ENCODE measurements around the gene RARB. TPM values are rescaled to one million over a fixed set of nuclear protein-coding genes. Genes with fewer than 3 reads are reported as not detected.

The RARB gene
- total and polyA plus RNA-seq, 2 donors (not counting 1 experiment from before 2014, with no cell fraction given), result 9.4 to 13.3 TPM

DNA sequence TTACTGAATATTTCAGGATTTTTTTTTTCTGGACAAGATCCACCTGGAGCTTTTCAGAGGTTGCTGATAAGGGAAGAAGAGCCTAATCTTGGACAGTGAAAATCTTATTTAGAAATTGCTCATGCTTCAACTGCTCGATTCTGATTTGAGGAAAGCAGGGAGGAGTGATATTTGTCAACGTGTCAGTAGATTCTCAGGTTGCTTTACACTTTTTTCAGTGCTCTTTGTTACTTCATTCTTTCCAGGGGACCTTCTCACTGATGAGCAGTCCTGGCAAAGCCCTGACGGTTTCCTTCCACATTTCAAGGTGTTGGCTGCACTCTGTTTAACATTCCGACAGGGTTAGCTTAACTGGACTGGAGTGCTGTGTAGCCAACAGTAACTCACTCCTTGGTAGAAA, 24.1 kb upstream of the RARB start:
- Histone ChIP-seq H3K27ac (ENCODE audit: insufficient read depth, low read length) (no peak overlapping the region), H3K36me3 (ENCODE audit: control insufficient read depth, insufficient read depth, low read length) (no peaks in the 10 kb centered on the region), H3K79me2 (ENCODE audit: control insufficient read depth, insufficient read depth, low read length) (no peaks in the 10 kb centered on the region), H3K9ac (ENCODE audit: insufficient read depth, low read length) (no peak overlapping the region), H3K9me3 (ENCODE audit: control insufficient read depth, insufficient read depth, low read depth, low read length) (no peaks in the 10 kb centered on the region), H4K20me1 (ENCODE audit: control insufficient read depth, extremely low read depth, insufficient read depth, low read length) (no peaks in the 10 kb centered on the region), H3K4me1 (ENCODE audit: control insufficient read depth, extremely low read depth, insufficient read depth, low read length) (no peaks in the 10 kb centered on the region), H3K27me3 (ENCODE audit: control insufficient read depth, insufficient read depth, low read length) (no peaks in the 10 kb centered on the region), H2AFZ (ENCODE audit: low read length) (no peak overlapping the region), H3K4me2 (ENCODE audit: extremely low read depth, insufficient read depth, low read length) (no peak overlapping the region), H3K4me3 (replicated peaks in 1 of 4; ENCODE audit: control extremely low read depth in 1 of 4, insufficient read depth in 1 of 4, low read depth in 3 of 4, low read length in 4 of 4) (no peak overlapping the region)
- DNase-seq (ENCODE audit: low read depth in 2 of 2), result no peak
- no peak for TF ChIP-seq EZH2 (IDR thresholded peaks at IDR 0.05; ENCODE audit: low read length, missing control alignments)
- TF ChIP-seq, protein P1, sequence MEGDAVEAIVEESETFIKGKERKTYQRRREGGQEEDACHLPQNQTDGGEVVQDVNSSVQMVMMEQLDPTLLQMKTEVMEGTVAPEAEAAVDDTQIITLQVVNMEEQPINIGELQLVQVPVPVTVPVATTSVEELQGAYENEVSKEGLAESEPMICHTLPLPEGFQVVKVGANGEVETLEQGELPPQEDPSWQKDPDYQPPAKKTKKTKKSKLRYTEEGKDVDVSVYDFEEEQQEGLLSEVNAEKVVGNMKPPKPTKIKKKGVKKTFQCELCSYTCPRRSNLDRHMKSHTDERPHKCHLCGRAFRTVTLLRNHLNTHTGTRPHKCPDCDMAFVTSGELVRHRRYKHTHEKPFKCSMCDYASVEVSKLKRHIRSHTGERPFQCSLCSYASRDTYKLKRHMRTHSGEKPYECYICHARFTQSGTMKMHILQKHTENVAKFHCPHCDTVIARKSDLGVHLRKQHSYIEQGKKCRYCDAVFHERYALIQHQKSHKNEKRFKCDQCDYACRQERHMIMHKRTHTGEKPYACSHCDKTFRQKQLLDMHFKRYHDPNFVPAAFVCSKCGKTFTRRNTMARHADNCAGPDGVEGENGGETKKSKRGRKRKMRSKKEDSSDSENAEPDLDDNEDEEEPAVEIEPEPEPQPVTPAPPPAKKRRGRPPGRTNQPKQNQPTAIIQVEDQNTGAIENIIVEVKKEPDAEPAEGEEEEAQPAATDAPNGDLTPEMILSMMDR (conservative IDR thresholded peaks at IDR 0.05 in 1 of 2, IDR thresholded peaks at IDR 0.05 in 1 of 2; ENCODE audit: low read depth in 1 of 2, low read length in 2 of 2), result no peak

DNA sequence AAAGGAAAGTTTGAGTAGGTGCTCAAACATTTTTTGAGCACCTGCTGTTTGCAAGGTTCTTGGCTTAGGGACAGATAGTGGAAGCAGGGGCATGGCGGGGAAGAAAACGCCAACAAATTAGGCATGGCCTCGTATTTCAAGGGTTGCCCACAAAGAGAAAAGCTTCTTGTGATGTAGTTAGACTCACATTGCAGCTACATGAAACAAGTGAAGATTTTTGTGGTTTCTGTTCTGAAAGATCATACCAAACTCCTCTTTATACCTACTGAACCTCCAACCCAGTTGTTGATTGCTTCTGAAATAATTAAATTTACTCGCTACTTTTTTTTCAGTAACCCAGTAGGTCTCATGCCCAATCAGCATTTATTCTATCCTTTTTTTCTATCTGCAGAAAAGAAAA, 23.5 kb upstream of the RARB start:
- no peak for DNase-seq (ENCODE audit: low read depth in 2 of 2)

DNA sequence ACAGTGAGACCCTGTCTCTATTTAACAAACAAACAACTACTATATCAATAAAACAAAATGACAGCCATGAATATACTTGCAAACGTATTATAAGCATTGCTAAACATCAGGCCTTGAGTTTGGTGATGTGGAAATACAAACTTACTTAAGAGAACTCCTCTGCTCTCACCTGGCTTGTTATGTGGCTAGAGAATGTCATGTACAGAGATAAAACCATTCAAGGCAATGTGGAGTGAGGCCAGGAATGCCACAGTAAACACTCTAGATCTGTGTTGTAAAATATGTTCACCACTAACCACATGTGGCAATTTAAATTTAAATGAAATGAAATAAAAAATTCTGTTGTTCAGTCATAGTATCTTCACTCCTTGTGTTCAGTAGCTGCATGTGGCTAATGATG, 22.7 kb upstream of the RARB start:
- Histone ChIP-seq H3K9me3 (ENCODE audit: control insufficient read depth, insufficient read depth, low read depth, low read length) (no peaks in the 10 kb centered on the region), H4K20me1 (ENCODE audit: control insufficient read depth, extremely low read depth, insufficient read depth, low read length) (no peaks in the 10 kb centered on the region), H3K27me3 (ENCODE audit: control insufficient read depth, insufficient read depth, low read length) (no peaks in the 10 kb centered on the region), H3K4me1 (ENCODE audit: control insufficient read depth, extremely low read depth, insufficient read depth, low read length) (no peaks in the 10 kb centered on the region), H2AFZ (ENCODE audit: low read length) (no peak overlapping the region), H3K4me2 (ENCODE audit: extremely low read depth, insufficient read depth, low read length) (no peak overlapping the region), H3K9ac (ENCODE audit: insufficient read depth, low read length) (no peak overlapping the region), H3K79me2 (ENCODE audit: control insufficient read depth, insufficient read depth, low read length) (no peaks in the 10 kb centered on the region), H3K27ac (ENCODE audit: insufficient read depth, low read length) (no peak overlapping the region), H3K36me3 (ENCODE audit: control insufficient read depth, insufficient read depth, low read length) (no peaks in the 10 kb centered on the region), H3K4me3 (replicated peaks in 1 of 4; ENCODE audit: control extremely low read depth in 1 of 4, insufficient read depth in 1 of 4, low read depth in 3 of 4, low read length in 4 of 4) (no peak overlapping the region)
- TF ChIP-seq EZH2 (IDR thresholded peaks at IDR 0.05; ENCODE audit: low read length, missing control alignments), result no peak
- TF ChIP-seq, protein P1 (conservative IDR thresholded peaks at IDR 0.05 in 1 of 2, IDR thresholded peaks at IDR 0.05 in 1 of 2; ENCODE audit: low read depth in 1 of 2, low read length in 2 of 2), result no peak
- no peak for DNase-seq (ENCODE audit: low read depth in 2 of 2)

More for the DNA sequence above, 23.5 kb upstream of the RARB start:
- Histone ChIP-seq H3K4me3 (replicated peaks in 1 of 4; ENCODE audit: control extremely low read depth in 1 of 4, insufficient read depth in 1 of 4, low read depth in 3 of 4, low read length in 4 of 4) (no peak overlapping the region), H3K36me3 (ENCODE audit: control insufficient read depth, insufficient read depth, low read length) (no peaks in the 10 kb centered on the region), H3K4me2 (ENCODE audit: extremely low read depth, insufficient read depth, low read length) (no peak overlapping the region), H2AFZ (ENCODE audit: low read length) (no peak overlapping the region), H3K9me3 (ENCODE audit: control insufficient read depth, insufficient read depth, low read depth, low read length) (no peaks in the 10 kb centered on the region), H3K4me1 (ENCODE audit: control insufficient read depth, extremely low read depth, insufficient read depth, low read length) (no peaks in the 10 kb centered on the region), H3K27me3 (ENCODE audit: control insufficient read depth, insufficient read depth, low read length) (no peaks in the 10 kb centered on the region), H3K79me2 (ENCODE audit: control insufficient read depth, insufficient read depth, low read length) (no peaks in the 10 kb centered on the region), H3K27ac (ENCODE audit: insufficient read depth, low read length) (no peak overlapping the region), H4K20me1 (ENCODE audit: control insufficient read depth, extremely low read depth, insufficient read depth, low read length) (no peaks in the 10 kb centered on the region), H3K9ac (ENCODE audit: insufficient read depth, low read length) (no peak overlapping the region)
- TF ChIP-seq EZH2 (IDR thresholded peaks at IDR 0.05; ENCODE audit: low read length, missing control alignments), result no peak
- TF ChIP-seq, protein P1 (conservative IDR thresholded peaks at IDR 0.05 in 1 of 2, IDR thresholded peaks at IDR 0.05 in 1 of 2; ENCODE audit: low read depth in 1 of 2, low read length in 2 of 2), result no peak

Measured in fibroblast of lung (primary cell).